ENCODE measurements around the gene B3GLCT. TPM values are rescaled to one million over a fixed set of nuclear protein-coding genes. Genes with fewer than 3 reads are reported as not detected.

B3GLCT gene
- total and polyA plus RNA-seq, 2 experiments from 2014 or later, result 2.2 to 4.4 TPM

GRCh38 chr13:31320946-31321345 is 121.2 kb downstream of the B3GLCT start:
- DNase-seq (ENCODE audit: low spot score), result no peak
- peaks cover 3% of the 10 kb centered on the region; the same call in 1 of the 3 replicates for H3K4me1 Mint-ChIP-seq
- Histone ChIP-seq H3K36me3 (ENCODE audit: insufficient read depth) (0 out of 2 replicates have a peak, but pooled peaks cover 3% of the 10 kb centered on the region), H3K9me2 (ENCODE audit: insufficient read depth) (no peaks in the 10 kb centered on the region), H3F3A (replicated peaks; ENCODE audit: low read depth) (no peaks in the 10 kb centered on the region), H3K27ac (ENCODE audit: low read depth) (no peak overlapping the region), H3K79me2 (replicated peaks; ENCODE audit: insufficient read depth) (no peaks in the 10 kb centered on the region), H3K4me1 (ENCODE audit: insufficient read depth) (peaks cover 6% of the 10 kb centered on the region), H4K20me1 (replicated peaks; ENCODE audit: insufficient read depth) (no peaks in the 10 kb centered on the region), H3K4me3 (no peak overlapping the region), H2AFZ (no peak overlapping the region), H3K27me3 (ENCODE audit: insufficient read depth) (no peaks in the 10 kb centered on the region), H3K4me2 (no peak overlapping the region)
- no peak for ATAC-seq
- no peak overlapping the region for H3K4me3 Mint-ChIP-seq
- peaks cover 22% of the 10 kb centered on the region for H3K36me3 Mint-ChIP-seq (ENCODE audit: low read depth)
- H3K9me3 Mint-ChIP-seq, result peaks cover 20% of the 10 kb centered on the region
- no peak overlapping the region for H3K27ac Mint-ChIP-seq
- no peaks in the 10 kb centered on the region for H3K27me3 Mint-ChIP-seq (ENCODE audit: insufficient read depth, low read depth, poor library complexity)
- TF ChIP-seq EZH2phosphoT487 (IDR thresholded peaks at IDR 0.05; ENCODE audit: unreplicated experiment) (no peak), CREB1 (CRISPR knock-in tag; IDR thresholded peaks at IDR 0.05; ENCODE audit: low read depth) (no peak)

DNA sequence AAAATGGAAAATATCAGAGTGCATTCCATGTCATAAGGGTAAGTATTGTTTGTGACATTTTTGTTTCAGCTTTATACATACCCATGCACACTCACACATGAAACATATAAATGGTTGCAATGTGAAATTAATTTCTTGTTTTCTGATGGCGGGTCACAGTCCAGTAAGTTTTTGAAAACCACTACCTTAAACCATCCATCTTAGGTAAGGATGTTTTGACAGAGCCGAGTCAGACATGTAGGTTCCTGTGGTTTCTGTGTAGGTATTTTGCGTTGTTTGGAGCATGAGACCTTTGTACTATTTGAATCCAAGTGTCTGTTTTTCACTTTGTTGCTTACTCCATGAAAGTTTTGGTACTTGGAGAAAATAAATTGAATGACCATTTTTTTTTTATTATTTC is 121.7 kb downstream of the B3GLCT start:
- Histone ChIP-seq H3K9me2 (ENCODE audit: insufficient read depth) (no peaks in the 10 kb centered on the region), H3K79me2 (replicated peaks; ENCODE audit: insufficient read depth) (no peaks in the 10 kb centered on the region), H3K4me3 (no peak overlapping the region), H3K4me2 (no peak overlapping the region), H3K4me1 (ENCODE audit: insufficient read depth) (peaks cover 6% of the 10 kb centered on the region), H2AFZ (no peak overlapping the region), H3K36me3 (ENCODE audit: insufficient read depth) (0 out of 2 replicates have a peak, but pooled peaks cover 3% of the 10 kb centered on the region), H3K27ac (ENCODE audit: low read depth) (no peak overlapping the region), H3K27me3 (ENCODE audit: insufficient read depth) (no peaks in the 10 kb centered on the region), H4K20me1 (replicated peaks; ENCODE audit: insufficient read depth) (no peaks in the 10 kb centered on the region), H3F3A (replicated peaks; ENCODE audit: low read depth) (no peaks in the 10 kb centered on the region)
- peaks cover 4% of the 10 kb centered on the region; the same call in 2 of the 3 replicates for H3K4me1 Mint-ChIP-seq
- H3K4me3 Mint-ChIP-seq, result no peak overlapping the region
- H3K27ac Mint-ChIP-seq, result no peak overlapping the region
- H3K27me3 Mint-ChIP-seq (ENCODE audit: insufficient read depth, low read depth, poor library complexity), result no peaks in the 10 kb centered on the region
- TF ChIP-seq CTCF (conservative IDR thresholded peaks at IDR 0.05; ENCODE audit: low read depth in 2 of 2) (no peak), NANOG (IDR thresholded peaks at IDR 0.05; ENCODE audit: borderline replicate concordance) (no peak), STAT1 (IDR thresholded peaks at IDR 0.05; ENCODE audit: unreplicated experiment) (no peak), ZNF114 (CRISPR knock-in tag; IDR thresholded peaks at IDR 0.05) (no peak), ZNF331 (CRISPR knock-in tag; IDR thresholded peaks at IDR 0.05; ENCODE audit: low read depth) (no peak), EZH2 (IDR thresholded peaks at IDR 0.05; ENCODE audit: low read depth, unreplicated experiment) (no peak)
- DNase-seq (ENCODE audit: low spot score), result no peak
- H3K36me3 Mint-ChIP-seq (ENCODE audit: low read depth), result peaks cover 17% of the 10 kb centered on the region
- no peak for ATAC-seq
- peaks cover 15% of the 10 kb centered on the region for H3K9me3 Mint-ChIP-seq

DNA sequence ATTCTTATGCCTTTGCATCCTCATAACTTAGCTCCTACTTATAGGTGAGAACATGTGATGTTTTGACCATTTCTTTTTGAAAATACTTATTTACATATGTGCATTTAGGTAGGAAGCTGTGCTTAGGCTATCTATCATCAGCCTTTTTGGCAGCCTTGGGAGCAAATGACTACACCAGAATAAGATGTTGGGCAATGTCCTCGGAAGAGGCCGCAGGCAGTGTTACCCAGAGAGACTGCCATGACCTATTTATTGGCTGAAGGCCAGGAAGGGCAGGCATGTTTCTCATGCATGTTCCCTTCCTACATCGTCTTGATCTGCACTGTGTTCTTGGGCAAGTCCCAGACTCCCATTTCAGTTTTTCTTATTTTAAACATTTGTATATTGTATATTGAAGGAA is 122.3 kb downstream of the B3GLCT start:
- Histone ChIP-seq H3K27me3 (ENCODE audit: insufficient read depth) (no peaks in the 10 kb centered on the region), H3K4me1 (ENCODE audit: insufficient read depth) (peaks cover 8% of the 10 kb centered on the region), H3K27ac (ENCODE audit: low read depth) (no peak overlapping the region), H3K36me3 (ENCODE audit: insufficient read depth) (no peaks in the 10 kb centered on the region), H4K20me1 (replicated peaks; ENCODE audit: insufficient read depth) (no peaks in the 10 kb centered on the region), H3F3A (replicated peaks; ENCODE audit: low read depth) (no peaks in the 10 kb centered on the region), H3K4me2 (no peak overlapping the region), H3K4me3 (no peak overlapping the region), H3K79me2 (replicated peaks; ENCODE audit: insufficient read depth) (no peaks in the 10 kb centered on the region), H2AFZ (no peak overlapping the region), H3K9me2 (ENCODE audit: insufficient read depth) (no peaks in the 10 kb centered on the region)
- H3K36me3 Mint-ChIP-seq (ENCODE audit: low read depth), result peaks cover 12% of the 10 kb centered on the region
- H3K4me3 Mint-ChIP-seq, result no peak overlapping the region
- no peak overlapping the region for H3K27ac Mint-ChIP-seq
- no peaks in the 10 kb centered on the region for H3K27me3 Mint-ChIP-seq (ENCODE audit: insufficient read depth, low read depth, poor library complexity)
- DNase-seq (ENCODE audit: low spot score) (no peak), ATAC-seq (no peak)
- H3K9me3 Mint-ChIP-seq, result peaks cover 9% of the 10 kb centered on the region
- H3K4me1 Mint-ChIP-seq, result peaks cover 8% of the 10 kb centered on the region; the same call in 2 of the 3 replicates
- TF ChIP-seq CTCF (conservative IDR thresholded peaks at IDR 0.05; ENCODE audit: low read depth in 2 of 2) (no peak), POLR2AphosphoS5 (IDR thresholded peaks at IDR 0.05; ENCODE audit: low read depth) (no peak), ZNF331 (CRISPR knock-in tag; IDR thresholded peaks at IDR 0.05; ENCODE audit: low read depth) (no peak)
